ENCODE measurements around the gene WNT4. TPM values are rescaled to one million over a fixed set of nuclear protein-coding genes. Genes with fewer than 3 reads are reported as not detected.

The WNT4 gene
- total and polyA plus RNA-seq, 10 of the 15 experiments (the other 5 are each of a cell fraction or from before 2014, with no cell fraction given) = 0.01 TPM; not detected in 9

- peaks cover 10% of the 10 kb centered on the region for H3K4me1 ChIP-seq (ENCODE audit: control insufficient read depth, insufficient read depth, low read length)
- no peaks in the 10 kb centered on the region for H3K79me2 ChIP-seq (ENCODE audit: control insufficient read depth, insufficient read depth, low read length)
- no peaks in the 10 kb centered on the region for H3K27me3 ChIP-seq (replicated peaks in 1 of 2; ENCODE audit: control insufficient read depth in 2 of 2, insufficient read depth in 2 of 2, low read length in 1 of 2)
- no peaks in the 10 kb centered on the region for H4K20me1 ChIP-seq (ENCODE audit: control insufficient read depth, insufficient read depth)
- H2AFZ ChIP-seq (ENCODE audit: control insufficient read depth, low read depth, low read length) = no peak overlapping the region
- BruUV-seq (replicated peaks) = no TSS peak
- intact Hi-C loops (cut with micrococcal nuclease; ENCODE audit: unreplicated experiment) (no loop called here), in situ Hi-C loops (cut with MboI) (no loop called here)
- TF ChIP-seq NFIC (IDR thresholded peaks at IDR 0.05; ENCODE audit: low read depth, low read length) (no peak), BACH1 (IDR thresholded peaks at IDR 0.05; ENCODE audit: borderline replicate concordance) (no peak), KLF5 (IDR thresholded peaks at IDR 0.05; ENCODE audit: partially characterized antibody) (no peak), MYB (IDR thresholded peaks at IDR 0.05; ENCODE audit: borderline replicate concordance, low read depth, low read length) (no peak), SP1 (IDR thresholded peaks at IDR 0.05; ENCODE audit: low read depth, low read length) (no peak), ZBTB33 (IDR thresholded peaks at IDR 0.05) (no peak), YY1 (IDR thresholded peaks at IDR 0.05; ENCODE audit: low read depth, low read length) (no peak), MTA2 (IDR thresholded peaks at IDR 0.05; ENCODE audit: low read depth) (no peak), NR2C1 (IDR thresholded peaks at IDR 0.05) (no peak), E2F4 (IDR thresholded peaks at IDR 0.05; ENCODE audit: low read depth, low read length) (no peak), NFYB (IDR thresholded peaks at IDR 0.05; ENCODE audit: insufficient read depth, low read depth, low read length) (no peak), PAX8 (IDR thresholded peaks at IDR 0.05) (no peak), ELK1 (IDR thresholded peaks at IDR 0.05; ENCODE audit: low read depth, low read length) (no peak), DPF2 (IDR thresholded peaks at IDR 0.05) (no peak)
- CTCF ChIA-PET = no interaction called here
- no peak overlapping the region for H3K4me3 ChIP-seq
- SMC1A ChIA-PET (ENCODE audit: uncharacterized antibody, unreplicated experiment) = interaction anchor here (0.6 kb wide), 1 partner anchor 86 kb away, joined by 3 read pairs; no protein-coding TSS in a partner anchor
- POLR2A ChIA-PET = interaction anchor here (0.6 kb wide), 3 partner anchors 40 to 236 kb away, joined by 3 to 5 read pairs (median 4); no protein-coding TSS in a partner anchor
- no peak overlapping the region for H3K9ac ChIP-seq (ENCODE audit: control insufficient read depth, insufficient read depth, low read length)
- no peaks in the 10 kb centered on the region for H3K36me3 ChIP-seq (ENCODE audit: control insufficient read depth in 2 of 2, insufficient read depth in 2 of 2, low read length in 1 of 2)
- DNase-seq (ENCODE audit: low read depth, low spot score) (no peak), FAIRE-seq (no peak), ATAC-seq (no peak)
- no peak overlapping the region for H3K4me2 ChIP-seq (ENCODE audit: control insufficient read depth, insufficient read depth)
- 0% methylated on average over 1 of the region's 1 CpG for WGBS (ENCODE audit: insufficient coverage, insufficient replicate concordance, low lambda C conversion rate, missing lambda C conversion rate)
- no peaks in the 10 kb centered on the region; the same call in 2 of the 3 replicates for H3K9me3 ChIP-seq (replicated peaks; ENCODE audit: control insufficient read depth, insufficient read depth, low read length)
- RAD21 ChIA-PET (ENCODE audit: unreplicated experiment) = no interaction called here
- no peak overlapping the region for H3K27ac ChIP-seq (ENCODE audit: control insufficient read depth, insufficient read depth)
Observed at GRCh38 chr1:22184454-22184853, 41.6 kb upstream of the WNT4 start.
